ENCODE results near the gene BID.
"Not testable (repeated sequence)": the region's sequence is repeated elsewhere in the genome, so short reads cannot be mapped to it uniquely, and the experiment has no call there.

The BID gene

GRCh38 chr22:17767233-17768065 is 6.8 kb downstream of the BID start:
- no peak for TF ChIP-seq CTCF (IDR thresholded peaks at IDR 0.05; ENCODE audit: extremely low read depth, missing control alignments)
- DNase-seq (ENCODE audit: low spot score) = peak; percentile 71

- not testable (repeated sequence) for DNase-seq (ENCODE audit: low spot score)
Observed at GRCh38 chr22:17764852-17765251, 9.4 kb downstream of the BID start.

- no peak for DNase-seq (ENCODE audit: low spot score)
- TF ChIP-seq CTCF (IDR thresholded peaks at IDR 0.05; ENCODE audit: extremely low read depth, missing control alignments) = no peak
Observed at GRCh38 chr22:17764036-17764435, 10.2 kb downstream of the BID start.

GRCh38 chr22:17763442-17763841 is 10.8 kb downstream of the BID start:
- not testable (repeated sequence) for DNase-seq (ENCODE audit: low spot score)

GRCh38 chr22:17761138-17761488 is 13.2 kb downstream of the BID start:
- no peak for TF ChIP-seq CTCF (IDR thresholded peaks at IDR 0.05; ENCODE audit: extremely low read depth, missing control alignments)
- DNase-seq (ENCODE audit: low spot score) = no peak

GRCh38 chr22:17754233-17754925 is 19.9 kb downstream of the BID start:
- no peak for TF ChIP-seq CTCF (IDR thresholded peaks at IDR 0.05; ENCODE audit: extremely low read depth, missing control alignments)
- DNase-seq (ENCODE audit: low spot score) = no peak

GRCh38 chr22:17753401-17753989 is 20.8 kb downstream of the BID start:
- TF ChIP-seq CTCF (IDR thresholded peaks at IDR 0.05; ENCODE audit: extremely low read depth, missing control alignments) = no peak
- no peak for DNase-seq (ENCODE audit: low spot score)

GRCh38 chr22:17751596-17751995 is 22.7 kb downstream of the BID start:
- no peak for DNase-seq (ENCODE audit: low spot score)
- TF ChIP-seq CTCF (IDR thresholded peaks at IDR 0.05; ENCODE audit: extremely low read depth, missing control alignments) = no peak

Data from GM20000 (cell line).